ENCODE results near the gene AMY1B.
"Not testable (repeated sequence)": the region's sequence is repeated elsewhere in the genome, so short reads cannot be mapped to it uniquely, and the experiment has no call there.

GRCh38 chr1:103676335-103676734 is 19.7 kb downstream of the AMY1B start:
- not testable (repeated sequence) for TF ChIP-seq POLR2A, POLR2AphosphoS5 (IDR thresholded peaks at IDR 0.05; ENCODE audit: low read depth, low read length)
